ENCODE results near the gene CCNL1.

The CCNL1 gene

DNA sequence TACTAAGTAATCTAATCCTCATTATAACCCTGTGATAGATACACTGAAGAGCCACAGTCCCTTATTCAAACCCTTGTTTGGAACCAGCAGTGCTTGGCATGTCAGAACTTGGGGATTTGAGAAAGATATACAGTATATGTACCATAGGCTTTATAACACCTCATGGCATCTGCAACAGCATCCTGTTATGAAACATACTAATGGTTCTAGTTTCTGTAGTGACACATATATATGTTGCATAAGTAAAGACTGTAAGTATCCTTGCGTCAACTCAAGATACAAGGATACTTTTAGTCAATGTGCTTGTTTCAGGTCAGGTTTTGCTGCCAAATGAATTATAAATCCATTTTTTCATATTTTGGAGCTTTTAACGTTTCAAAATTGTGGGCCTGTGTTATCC is 58.5 kb downstream of the CCNL1 start:
- no peak for DNase-seq

DNA sequence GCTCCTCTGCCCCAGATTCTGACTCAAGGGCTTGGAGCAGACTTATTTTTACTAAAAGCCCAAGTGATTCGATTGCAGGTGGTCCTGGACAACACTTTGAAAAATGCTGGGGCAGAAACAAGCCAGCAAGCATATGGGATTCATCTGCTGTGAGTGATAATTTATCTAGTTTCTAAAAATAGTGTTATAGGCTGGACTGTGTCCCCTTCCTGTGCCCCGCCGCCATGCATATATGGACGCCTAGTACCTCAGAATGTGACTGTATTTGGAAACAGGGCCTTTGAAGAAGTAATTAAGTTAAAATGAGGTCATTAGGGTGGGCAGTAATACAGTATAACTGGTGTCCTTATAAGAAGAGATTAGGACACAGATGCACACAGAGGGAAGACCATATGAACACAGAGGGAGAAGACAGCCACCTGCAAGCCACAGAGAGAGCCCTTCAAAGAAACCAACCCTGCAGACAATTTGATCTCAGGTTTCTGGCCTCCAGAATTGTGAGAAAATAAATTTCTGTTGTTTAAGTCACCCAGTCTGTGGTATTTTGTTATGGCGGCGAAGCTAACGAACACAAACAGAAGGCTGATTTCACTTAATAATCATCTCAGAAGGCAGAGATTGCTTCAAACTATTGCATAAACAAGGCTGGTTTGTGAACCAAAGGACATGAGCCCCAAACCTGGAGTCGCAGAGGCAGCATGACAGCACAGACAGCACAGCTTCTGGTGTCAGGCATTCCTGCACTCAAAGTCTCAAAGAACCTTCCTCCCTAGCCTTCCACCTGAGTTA is 59.1 kb downstream of the CCNL1 start:
- no peak for DNase-seq

DNA sequence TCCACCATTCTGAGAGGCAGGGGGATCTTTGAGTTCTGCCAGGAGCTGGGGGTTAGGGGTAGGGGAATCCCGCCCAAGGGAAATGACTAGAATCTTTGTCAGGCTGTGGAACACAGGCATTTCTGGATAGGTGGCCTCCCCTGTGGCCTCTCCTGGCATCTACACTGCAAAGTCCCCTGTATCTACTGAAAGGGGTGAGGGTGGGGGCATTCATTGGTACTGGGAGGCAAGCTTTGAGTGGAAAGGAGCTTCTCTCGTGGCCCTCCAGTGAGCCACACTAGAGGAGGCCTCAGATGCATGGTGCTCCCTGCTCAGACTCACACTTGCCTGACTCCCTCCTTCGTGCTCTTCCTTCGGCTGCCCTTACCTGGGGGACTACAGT is 59.9 kb downstream of the CCNL1 start:
- DNase-seq: no peak

DNA sequence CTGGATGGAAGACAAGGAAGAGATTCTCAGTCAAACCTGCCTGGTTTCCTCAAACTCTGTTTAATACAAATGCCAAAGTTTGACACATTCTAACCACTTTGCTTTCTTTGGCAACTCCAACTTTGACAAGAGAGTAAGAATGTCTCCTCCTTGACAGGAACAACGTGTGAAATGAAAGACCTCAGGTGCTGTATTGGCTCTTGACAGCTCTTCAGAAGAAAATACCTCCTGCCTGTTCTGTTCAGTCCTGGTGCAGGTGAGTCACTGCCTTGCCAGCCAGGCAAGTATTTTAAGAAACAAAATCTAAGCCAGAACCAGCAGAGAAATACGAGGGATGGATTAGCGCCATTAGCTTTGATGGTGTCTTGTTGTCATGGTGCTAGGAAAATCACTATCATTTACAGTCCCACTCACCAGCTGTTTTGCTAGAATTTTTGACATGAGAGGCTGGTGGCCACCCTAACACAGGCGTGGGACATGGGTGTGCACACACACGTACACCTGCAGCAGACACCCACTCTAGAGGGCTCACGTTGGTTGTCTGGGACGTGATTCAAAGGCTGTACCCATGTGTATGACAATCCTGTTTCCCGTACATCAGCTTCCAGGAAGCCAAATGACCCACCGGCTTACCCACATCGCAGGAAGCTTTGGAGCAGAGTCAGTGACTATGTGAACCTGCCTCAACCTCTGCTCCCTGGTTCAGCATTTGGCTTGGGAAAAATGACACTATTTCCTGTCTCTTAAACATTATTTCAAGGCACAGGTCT is 60.4 kb downstream of the CCNL1 start:
- no peak for DNase-seq

DNA sequence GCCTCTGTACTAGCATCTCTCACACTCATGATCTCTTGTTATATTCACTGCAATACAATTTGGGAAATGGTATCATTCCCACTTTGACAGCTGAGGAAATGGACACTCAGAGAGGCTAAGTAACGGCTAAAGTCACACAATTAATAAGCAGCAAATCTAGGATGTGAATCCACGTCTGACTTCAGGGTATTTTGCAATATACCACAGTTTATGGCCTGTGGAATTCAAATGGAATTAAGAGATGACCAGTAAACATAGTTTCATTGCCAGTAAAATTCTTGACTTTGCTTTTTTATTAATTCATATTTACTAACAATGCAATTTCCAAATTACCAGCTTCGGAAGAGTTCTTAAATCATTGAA is 61.1 kb downstream of the CCNL1 start:
- DNase-seq: no peak

DNA sequence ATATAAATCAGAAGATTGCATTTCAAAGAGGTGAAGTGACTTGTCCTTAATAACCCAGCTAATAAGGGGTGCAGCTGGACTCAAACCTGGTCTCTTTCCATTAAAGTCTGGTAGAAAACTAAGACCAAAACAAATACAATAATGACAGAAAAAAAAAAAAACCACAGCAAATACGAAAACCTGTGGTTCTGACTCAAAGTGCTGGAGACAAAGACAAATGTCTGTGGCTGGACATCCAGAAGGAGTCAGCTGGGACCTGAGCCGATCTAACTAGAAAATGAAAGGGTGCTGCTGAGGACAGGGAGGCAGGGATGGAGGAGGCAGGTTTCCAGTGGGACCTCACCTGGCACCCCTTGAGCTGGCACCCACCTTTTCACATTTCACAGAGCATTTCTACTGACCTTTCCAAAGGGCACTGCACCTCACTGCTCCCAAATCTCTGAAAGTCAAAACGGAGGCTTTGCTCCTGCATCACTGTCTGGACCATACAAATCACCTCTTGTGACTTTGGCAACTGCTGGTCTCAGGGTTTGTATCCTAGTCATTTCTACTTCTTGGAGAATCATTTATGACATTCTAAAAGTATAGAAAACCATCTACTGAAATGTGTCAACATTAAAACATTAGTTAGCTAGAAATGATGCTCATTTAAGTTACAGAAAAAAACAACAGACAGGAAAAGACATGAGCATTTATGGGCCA is 61.7 kb downstream of the CCNL1 start:
- DNase-seq: no peak
